Head of caudate nucleus (tissue), 42 donors: Measurements from ENCODE around the gene ATF6B.

Source experiments
- DNase-seq, 42 donors: peaks; one replicate each; pipeline versions ENCODE4 v3.0.0 to v3.0.0-alpha.2; 2020 to 2021; ENCODE audit warnings: mixed read lengths in 7 of 42
- intact Hi-C: fragments of 100-400 bp; cut with DNase I; formaldehyde crosslinking; loops from one replicate; pipeline ENCODE4 v1.15.0; 2022

Gene ATF6B

GRCh38 chr6:32088487-32089049, 39.5 kb downstream of the ATF6B start:
- no peak for DNase-seq
- intact Hi-C loops, result no loop called here

- DNase-seq, result peak in 41 of 42 donors; percentile 15 to 75 (median 47)
- intact Hi-C loops, result no loop called here
Observed at GRCh38 chr6:32087574-32088486, 40.2 kb downstream of the ATF6B start.

- intact Hi-C loops, result no loop called here
- peak in 1 of 42 donors; percentile 34 for DNase-seq
Observed at GRCh38 chr6:32086661-32087573, 41.1 kb downstream of the ATF6B start.

GRCh38 chr6:32085759-32086459, 42.1 kb downstream of the ATF6B start:
- intact Hi-C loops, result no loop called here
- DNase-seq, result no peak

GRCh38 chr6:32084780-32085179, 43.3 kb downstream of the ATF6B start:
- no peak for DNase-seq
- intact Hi-C loops, result no loop called here

- intact Hi-C loops, result no loop called here
- no peak for DNase-seq
Observed at GRCh38 chr6:32083812-32084768, 44.0 kb downstream of the ATF6B start.

GRCh38 chr6:32082935-32083334, 45.1 kb downstream of the ATF6B start:
- DNase-seq, result no peak
- intact Hi-C loops, result no loop called here

GRCh38 chr6:32082478-32082877, 45.6 kb downstream of the ATF6B start:
- DNase-seq, result no peak
- intact Hi-C loops, result no loop called here

GRCh38 chr6:32081168-32081990, 46.7 kb downstream of the ATF6B start:
- DNase-seq, result peak in 1 of 42 donors; percentile 52
- intact Hi-C loops, result no loop called here

- no peak for DNase-seq
- intact Hi-C loops, result no loop called here
Observed at GRCh38 chr6:32079566-32080290, 48.3 kb downstream of the ATF6B start.

- intact Hi-C loops, result no loop called here
- DNase-seq, result no peak
Observed at GRCh38 chr6:32076321-32076809, 51.7 kb downstream of the ATF6B start.

- intact Hi-C loops, result no loop called here
- no peak for DNase-seq
Observed at GRCh38 chr6:32075781-32076180, 52.3 kb downstream of the ATF6B start.

GRCh38 chr6:32074996-32075532, 53.0 kb downstream of the ATF6B start:
- intact Hi-C loops, result no loop called here
- no peak for DNase-seq

GRCh38 chr6:32073613-32074012, 54.4 kb downstream of the ATF6B start:
- no peak for DNase-seq
- intact Hi-C loops, result no loop called here

GRCh38 chr6:32073101-32073500, 54.9 kb downstream of the ATF6B start:
- DNase-seq, result no peak
- intact Hi-C loops, result no loop called here
